Measurements from ENCODE around the gene TBC1D1.

TBC1D1 gene

GRCh38 chr4:38149472-38149996 lies 258.6 kb downstream of the TBC1D1 start:
- DNase-seq (ENCODE audit: low read depth in 2 of 2), result no peak

DNA sequence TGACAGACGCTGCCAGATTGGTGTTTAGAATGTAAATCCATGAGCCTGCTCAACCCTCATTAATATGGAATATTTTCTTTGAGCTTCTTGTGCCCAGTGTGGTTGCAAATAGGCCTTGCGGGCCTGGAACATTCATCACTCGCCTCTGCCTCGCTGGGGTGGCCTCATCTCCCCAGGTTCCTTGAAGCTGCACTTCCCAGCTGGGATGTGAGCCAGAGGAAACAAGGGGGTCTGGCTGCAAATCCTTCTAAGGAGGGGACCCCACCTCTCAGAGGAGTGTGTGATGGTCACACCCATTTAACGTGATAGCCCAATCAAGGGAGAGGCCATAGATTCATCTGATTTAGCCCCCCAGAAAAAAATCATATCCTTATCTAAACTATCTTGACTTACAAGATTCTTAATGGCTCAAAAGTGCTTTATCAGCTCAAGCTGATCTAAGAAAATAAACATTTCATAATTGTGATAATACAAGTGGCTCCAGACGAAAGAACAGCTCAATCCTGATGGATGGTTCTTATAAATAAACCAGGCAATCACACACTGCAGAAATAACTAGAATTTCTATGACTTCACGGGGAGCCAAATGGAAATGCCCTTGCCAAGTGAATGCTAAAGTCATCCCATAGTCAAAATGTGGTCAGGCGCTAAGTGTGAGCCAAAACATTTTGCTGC lies 259.2 kb downstream of the TBC1D1 start:
- DNase-seq (ENCODE audit: low read depth in 2 of 2), result no peak

- DNase-seq (ENCODE audit: low read depth in 2 of 2), result peak; percentile 62 to 67
Measured at GRCh38 chr4:38150766-38151165, 259.9 kb downstream of the TBC1D1 start.

DNA sequence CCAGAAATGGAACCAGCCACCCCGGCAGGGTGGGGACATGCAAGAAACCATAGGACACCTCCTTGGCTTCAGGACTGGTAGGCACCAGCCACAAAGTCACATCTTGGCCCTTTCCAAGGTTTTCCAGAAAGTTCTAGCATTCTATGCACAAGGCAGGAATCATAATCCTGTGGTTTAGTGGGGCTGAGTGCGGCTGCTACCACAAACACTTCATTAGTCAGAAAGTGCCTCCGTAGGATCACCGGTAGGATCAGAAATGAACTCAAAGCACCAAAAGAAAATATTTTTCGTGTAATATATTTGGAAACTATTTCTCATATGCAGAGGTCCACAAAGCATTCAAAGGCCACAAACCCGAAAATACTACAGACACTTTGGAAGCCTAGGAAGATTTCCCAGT lies 261.0 kb downstream of the TBC1D1 start:
- no peak for DNase-seq (ENCODE audit: low read depth in 2 of 2)

GRCh38 chr4:38152305-38152704 lies 261.4 kb downstream of the TBC1D1 start:
- DNase-seq (ENCODE audit: low read depth in 2 of 2), result no peak

- DNase-seq (ENCODE audit: low read depth in 2 of 2), result no peak
Measured at GRCh38 chr4:38152721-38153386, 262.0 kb downstream of the TBC1D1 start.

- DNase-seq (ENCODE audit: low read depth in 2 of 2), result no peak
Measured at GRCh38 chr4:38153387-38153760, 262.5 kb downstream of the TBC1D1 start.

DNA sequence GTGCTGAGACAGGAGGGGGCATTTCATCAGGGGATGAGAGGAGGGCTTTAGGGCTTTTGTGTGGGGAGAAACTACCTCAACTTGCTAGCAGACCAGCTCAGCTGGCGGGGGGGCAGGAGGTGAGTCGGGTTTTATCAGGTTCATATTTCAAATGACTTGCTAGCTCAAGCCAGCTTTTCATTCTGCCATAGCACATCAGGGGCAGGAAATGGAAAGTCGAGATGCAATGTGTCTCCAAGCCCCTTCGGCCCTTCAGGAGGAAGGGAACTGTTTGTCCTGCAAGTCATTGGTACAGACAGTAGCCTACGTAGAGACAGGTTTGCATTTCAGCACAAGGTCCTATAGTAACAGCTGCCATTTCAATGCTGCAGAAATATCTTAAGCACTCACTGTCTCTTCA lies 263.4 kb downstream of the TBC1D1 start:
- DNase-seq (ENCODE audit: low read depth in 2 of 2), result no peak

DNA sequence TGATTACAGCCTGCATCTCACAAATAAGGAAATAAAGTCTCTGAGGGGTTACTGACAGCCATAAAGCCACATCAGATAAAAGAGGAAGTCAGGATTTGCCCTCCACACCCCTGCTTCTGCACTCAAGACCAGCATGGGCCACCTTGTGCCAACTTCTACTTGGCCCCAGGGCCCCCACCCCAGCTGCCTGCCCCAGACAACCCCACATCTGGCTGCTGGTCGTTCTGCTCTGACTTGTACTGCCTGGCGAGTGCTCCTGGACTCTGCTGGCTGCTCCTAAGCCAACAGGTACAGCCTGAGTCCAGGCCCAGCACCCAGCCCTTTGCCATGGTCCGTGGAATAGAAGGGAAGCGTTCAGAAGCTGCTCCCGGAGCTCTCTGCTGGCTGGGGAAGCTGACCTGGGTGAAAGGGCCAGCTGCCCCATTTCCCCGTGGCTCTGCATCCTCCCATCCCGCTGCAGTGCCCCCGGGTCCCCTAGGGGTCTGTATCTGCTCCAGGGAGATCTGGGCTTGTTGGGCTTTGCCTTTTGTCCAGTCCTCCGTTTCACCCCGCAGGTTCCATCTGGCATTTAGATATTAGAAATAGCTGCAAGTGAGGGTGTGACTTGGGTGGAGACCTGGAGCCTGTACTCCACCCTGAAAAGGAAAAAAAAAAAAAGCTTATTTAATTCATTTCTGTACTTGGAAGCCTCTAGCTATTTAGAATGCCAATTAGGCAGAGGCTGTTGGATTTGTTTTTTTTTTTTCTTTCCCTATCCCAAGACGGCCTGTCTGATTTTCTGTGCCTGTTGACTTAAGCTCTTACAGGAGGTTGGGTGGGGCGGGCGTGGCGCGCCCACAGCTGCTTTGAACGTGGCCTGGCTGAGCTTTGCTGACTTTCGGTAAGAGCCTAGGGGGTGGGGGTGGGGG lies 264.1 kb downstream of the TBC1D1 start:
- DNase-seq (ENCODE audit: low read depth in 2 of 2), result no peak

DNA sequence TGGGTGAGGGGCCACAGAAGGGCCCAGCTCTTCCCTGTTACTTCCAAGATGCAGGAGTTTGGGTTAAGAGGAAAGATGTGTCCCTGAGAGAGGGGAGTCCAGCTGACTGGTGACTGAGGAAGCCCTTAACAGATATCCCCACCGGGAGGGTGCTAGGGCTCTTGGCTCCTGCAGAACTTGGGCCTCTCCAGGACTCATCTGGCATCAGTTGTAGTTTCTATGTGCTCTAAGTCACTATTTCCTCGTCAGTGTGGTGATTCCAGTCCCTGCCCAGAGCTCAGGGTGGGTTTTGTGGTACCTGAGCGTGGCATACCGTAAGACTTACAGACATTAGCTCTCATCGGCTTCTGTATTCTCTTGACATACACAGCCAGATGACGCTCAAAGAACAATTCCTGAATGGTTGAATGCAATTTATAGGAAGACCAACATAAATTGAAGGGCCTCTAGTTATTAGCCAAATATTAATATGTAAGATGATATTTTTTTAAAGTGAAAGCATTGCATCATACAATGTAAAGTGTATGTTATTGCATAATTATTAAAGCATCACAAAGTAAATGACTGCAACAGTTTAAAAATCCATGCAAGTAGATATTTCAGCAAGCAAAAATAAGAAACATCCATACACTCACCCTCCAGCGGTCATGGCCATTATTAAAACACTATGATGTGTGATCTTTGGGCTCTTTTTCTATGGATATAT lies 264.9 kb downstream of the TBC1D1 start:
- DNase-seq (ENCODE audit: low read depth in 2 of 2), result no peak

DNA sequence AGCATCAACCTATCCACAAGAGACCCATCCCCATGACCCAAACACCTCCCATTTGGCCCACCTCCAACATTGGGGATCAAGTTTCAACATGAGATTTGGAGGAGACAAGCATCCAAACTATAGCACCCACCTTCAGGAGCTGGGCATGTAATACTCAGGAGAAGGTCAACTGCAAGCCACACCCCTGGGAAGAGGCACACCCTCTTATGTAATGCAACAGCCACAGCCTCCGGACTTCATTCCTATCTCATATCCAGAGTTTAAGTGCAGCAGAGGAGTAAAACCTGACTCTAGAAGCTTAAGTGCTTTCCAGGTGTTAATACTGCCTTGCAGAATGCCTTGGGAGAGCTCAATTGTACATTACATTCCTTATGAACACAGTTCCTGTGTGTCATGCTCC lies 266.7 kb downstream of the TBC1D1 start:
- DNase-seq (ENCODE audit: low read depth in 2 of 2), result no peak

DNA sequence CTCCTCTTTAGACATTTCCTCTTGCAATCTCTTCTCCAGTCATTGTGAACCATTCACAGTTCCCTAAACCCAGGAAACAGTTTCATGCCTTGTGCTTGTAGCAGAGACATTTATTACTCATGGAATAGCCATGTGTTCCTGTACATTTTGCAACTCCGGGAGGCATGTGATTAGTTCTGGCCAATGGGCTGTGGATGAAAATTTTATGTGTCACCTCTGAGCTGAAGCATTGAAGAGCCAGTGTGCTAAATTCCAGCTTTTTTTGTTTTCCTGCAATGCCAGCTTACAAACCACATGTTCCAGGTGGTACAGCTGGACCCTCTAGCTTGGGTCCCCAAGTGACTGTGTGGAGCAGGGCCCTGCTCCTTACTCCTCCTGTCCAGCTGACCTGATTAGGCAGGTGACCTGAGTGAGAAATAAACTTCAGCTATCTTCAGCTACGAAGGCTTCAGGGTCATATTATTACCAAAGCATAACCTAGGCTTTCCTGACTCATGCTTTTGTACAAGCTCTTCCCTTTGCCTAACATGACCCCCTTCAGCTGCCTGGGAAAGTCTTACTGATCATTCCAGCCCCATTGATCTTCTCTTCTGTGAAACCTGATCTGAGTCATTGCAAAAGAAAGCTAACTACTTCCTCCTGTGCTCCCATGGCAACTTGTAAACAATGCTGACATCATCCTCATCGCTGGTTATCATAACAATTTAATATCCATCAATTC lies 269.8 kb downstream of the TBC1D1 start:
- peak; percentile 97 to 98 for DNase-seq (ENCODE audit: low read depth in 2 of 2)

DNA sequence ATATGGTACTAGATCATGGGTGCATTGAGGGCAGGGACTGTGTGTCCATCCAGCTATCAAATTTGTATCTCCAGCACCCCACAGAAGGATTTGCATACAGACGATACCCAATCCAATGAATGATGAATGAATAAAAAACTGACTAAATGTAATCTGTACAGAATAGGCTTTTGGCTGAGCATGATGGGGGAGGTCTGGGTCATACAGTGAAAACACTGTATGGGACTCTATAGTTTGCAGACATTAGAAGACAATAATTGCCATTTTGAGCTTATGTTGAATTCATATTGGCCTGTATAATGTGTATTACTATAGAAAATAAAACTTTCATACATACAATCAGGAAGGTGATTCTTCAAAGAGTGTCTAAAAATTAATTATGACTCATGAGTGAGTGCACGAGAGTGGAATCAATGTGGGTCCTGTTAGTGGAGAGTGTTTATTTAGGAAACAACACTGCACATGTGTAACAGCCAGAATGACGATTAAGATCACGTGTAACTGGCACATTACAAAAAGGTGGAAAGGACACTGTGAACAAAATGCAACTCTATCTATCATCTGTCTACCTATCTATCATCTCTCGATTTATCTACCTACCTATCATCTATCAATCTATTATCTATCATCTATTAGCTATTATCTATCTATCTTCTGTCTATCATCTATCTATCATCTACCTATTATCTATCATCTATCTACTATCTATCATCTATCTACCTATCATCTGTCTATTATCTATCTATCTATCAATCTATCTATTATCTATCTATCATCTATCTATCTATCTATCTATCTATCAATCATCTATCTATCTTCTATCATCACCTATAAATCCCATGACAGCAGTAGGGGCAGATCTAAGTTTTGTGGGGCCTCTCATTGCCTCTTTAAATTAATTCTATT lies 270.6 kb downstream of the TBC1D1 start:
- DNase-seq (ENCODE audit: low read depth in 2 of 2), result no peak

- no peak for DNase-seq (ENCODE audit: low read depth in 2 of 2)
Measured at GRCh38 chr4:38162240-38162784, 271.4 kb downstream of the TBC1D1 start.

DNA sequence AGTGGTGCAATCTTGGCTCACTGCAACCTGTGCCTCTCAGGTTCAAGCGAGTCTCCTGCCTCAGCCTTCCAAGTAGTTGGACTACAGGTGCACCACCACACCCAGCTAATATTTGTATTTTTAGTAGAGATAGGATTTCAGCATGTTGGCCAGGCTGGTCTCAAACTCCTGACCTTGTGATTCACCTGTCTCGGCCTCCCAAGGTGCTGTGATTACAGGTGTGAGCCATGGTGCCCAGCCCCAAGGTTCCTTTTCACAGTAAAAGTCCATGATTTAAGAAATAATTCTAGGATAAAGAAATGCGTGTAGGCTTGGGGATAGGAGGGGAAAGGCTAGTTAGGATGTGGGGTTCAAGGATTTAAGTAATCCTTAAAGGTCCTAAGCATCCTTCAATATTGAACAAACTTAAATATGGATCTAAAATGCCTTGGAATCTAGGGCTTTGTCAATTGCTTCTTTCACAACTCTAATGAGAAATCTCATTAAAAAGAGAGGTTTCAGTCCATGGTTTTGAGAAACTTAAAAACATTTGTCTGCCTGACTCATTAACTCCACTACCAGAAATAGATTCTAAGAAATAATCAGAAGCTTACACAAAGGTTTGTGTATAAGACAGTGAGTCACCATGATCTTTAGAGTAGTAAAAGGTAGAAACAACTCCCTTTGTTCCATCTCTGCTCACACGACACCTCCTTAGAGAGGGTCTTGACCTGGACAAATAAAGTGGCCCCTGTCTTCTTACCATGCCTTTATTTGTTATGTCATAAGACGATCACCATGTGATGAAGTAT lies 272.5 kb downstream of the TBC1D1 start:
- DNase-seq (ENCODE audit: low read depth in 2 of 2), result no peak

DNA sequence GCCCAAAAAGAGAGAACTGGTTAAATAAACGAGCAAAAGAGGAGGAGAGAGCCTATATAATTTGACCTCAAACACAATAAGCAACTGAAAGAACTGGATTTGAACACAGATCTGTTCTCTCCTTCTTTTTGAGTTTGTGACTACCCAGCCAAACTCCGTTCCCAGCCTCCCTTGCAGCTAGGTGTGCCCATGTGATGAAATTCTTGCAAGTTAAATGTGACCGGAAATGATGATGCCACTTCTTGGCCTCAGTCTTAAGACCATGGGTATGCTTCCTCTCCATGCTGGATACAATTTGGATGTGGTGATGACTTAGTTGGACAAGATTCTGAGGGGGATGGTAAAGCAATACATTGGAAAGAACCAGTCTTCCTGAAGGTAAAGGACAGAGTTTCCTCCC lies 273.5 kb downstream of the TBC1D1 start:
- no peak for DNase-seq (ENCODE audit: low read depth in 2 of 2)

DNA sequence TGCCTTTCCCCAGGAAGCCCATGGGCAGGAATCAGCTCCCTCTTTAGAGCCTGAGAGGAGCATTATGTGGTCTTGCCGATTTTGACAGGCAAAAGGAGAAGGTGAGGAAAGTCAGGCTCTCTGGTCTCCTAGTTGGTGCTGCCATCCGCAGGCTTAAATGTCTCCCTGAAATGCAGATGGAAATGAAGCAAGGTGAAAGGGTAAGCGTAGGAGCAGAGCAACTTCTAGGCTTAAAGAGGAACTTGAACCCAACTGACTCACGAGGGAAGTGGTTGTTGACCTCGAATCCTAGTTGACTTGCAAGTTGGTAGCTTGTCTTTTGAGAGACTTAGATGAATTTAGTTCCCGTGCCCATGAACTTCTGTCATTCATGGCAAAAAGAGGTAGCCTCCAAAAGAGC lies 275.2 kb downstream of the TBC1D1 start:
- DNase-seq (ENCODE audit: low read depth in 2 of 2), result no peak

DNA sequence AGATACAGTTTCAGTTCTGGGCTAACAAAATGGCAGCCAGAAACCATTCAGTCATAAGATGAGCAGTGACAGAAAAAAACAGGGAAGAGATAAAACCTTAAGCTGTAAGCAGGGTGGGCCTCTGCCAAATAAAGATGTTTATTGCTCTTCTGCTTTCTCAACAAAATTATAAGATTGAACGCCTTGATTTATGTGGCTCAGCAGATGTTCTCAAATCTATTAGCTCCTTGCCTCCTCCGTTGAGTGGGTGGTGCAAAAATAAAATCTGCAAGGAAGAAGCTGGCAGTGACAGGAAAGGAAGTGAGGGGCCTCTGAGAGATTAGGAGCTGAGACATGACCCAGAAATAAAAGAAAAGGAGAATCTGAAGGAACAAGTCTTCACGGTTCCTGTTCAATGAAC lies 275.9 kb downstream of the TBC1D1 start:
- DNase-seq (ENCODE audit: low read depth in 2 of 2), result no peak

DNA sequence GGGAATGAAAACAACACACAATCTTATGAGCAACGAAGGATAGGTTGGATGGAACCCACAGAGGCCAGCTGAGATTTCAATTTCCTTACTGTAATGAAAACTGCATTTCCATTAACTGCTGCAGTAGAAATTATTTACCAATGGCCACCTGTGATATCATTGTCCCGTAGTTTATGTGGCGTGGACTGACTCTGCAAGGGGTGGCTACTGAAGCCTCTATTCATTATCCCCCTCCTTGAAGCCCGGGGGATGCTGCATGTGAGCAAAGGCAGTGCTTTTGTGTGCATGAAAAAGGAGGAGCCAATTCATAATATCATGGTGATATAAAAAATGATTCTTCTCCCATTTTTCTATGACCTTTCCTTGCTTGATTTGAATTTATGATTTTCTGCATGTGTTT lies 277.1 kb downstream of the TBC1D1 start:
- no peak for DNase-seq (ENCODE audit: low read depth in 2 of 2)

Measured in fibroblast of skin of left quadriceps (primary cell).